ENCODE measurements around the gene CCDC158. TPM values are rescaled to one million over a fixed set of nuclear protein-coding genes. Genes with fewer than 3 reads are reported as not detected.
A peak's percentile ranks its signal among the peaks of the same experiment; 100 is the strongest.

Gene CCDC158
- total and polyA plus RNA-seq, 5 donors from 2014 or later, result not detected

- H3K27me3 ChIP-seq (ENCODE audit: control insufficient read depth, insufficient read depth, low read length), result no peaks in the 10 kb centered on the region
- H3K4me1 ChIP-seq (ENCODE audit: control insufficient read depth, insufficient read depth, low read length, poor library complexity, severe bottlenecking), result peaks cover 28% of the 10 kb centered on the region
- Mint-ChIP-seq H3K36me3 (no peaks in the 10 kb centered on the region), H3K27me3 (peaks cover 33% of the 10 kb centered on the region), H3K27ac (no peak overlapping the region), H3K4me1 (peaks cover 0 to 35% (median 15%) of the 10 kb centered on the region in 4 donors), H3K4me3 (peak overlapping the region in 3 of 4 donors; percentile 24 to 86 (median 75)), H3K9me3 (peaks cover 0 to 2% (median 0%) of the 10 kb centered on the region in 7 donors)
- H3K9me3 ChIP-seq (ENCODE audit: control insufficient read depth in 2 of 2, low read length in 2 of 2), result no peaks in the 10 kb centered on the region
- no peak overlapping the region for H3K27ac ChIP-seq (ENCODE audit: insufficient read depth, low read length, poor library complexity, severe bottlenecking)
- ATAC-seq (ENCODE audit: low read depth in 2 of 2) (no peak), DNase-seq (no peak)
- no peaks in the 10 kb centered on the region for H3K36me3 ChIP-seq (ENCODE audit: control insufficient read depth, insufficient read depth, low read length)
- H3K4me3 ChIP-seq (ENCODE audit: low read depth, low read length), result no peak overlapping the region
Observed at GRCh38 chr4:76307660-76308014, 113.3 kb downstream of the CCDC158 start.

- H3K36me3 ChIP-seq (ENCODE audit: control insufficient read depth, insufficient read depth, low read length), result no peaks in the 10 kb centered on the region
- no peaks in the 10 kb centered on the region for H3K27me3 ChIP-seq (ENCODE audit: control insufficient read depth, insufficient read depth, low read length)
- H3K4me1 ChIP-seq (ENCODE audit: control insufficient read depth, insufficient read depth, low read length, poor library complexity, severe bottlenecking), result peaks cover 28% of the 10 kb centered on the region
- Mint-ChIP-seq H3K27ac (no peak overlapping the region), H3K36me3 (no peaks in the 10 kb centered on the region), H3K4me1 (peaks cover 0 to 40% (median 15%) of the 10 kb centered on the region in 4 donors), H3K9me3 (peaks cover 0 to 2% (median 0%) of the 10 kb centered on the region in 7 donors), H3K4me3 (peak overlapping the region; percentile 75 to 86 (median 78)), H3K27me3 (peaks cover 32% of the 10 kb centered on the region)
- ATAC-seq (ENCODE audit: low read depth in 2 of 2) (no peak), DNase-seq (peak in 1 of 3 donors; percentile 18)
- no peak overlapping the region for H3K27ac ChIP-seq (ENCODE audit: insufficient read depth, low read length, poor library complexity, severe bottlenecking)
- peak overlapping the region; percentile 32 for H3K4me3 ChIP-seq (ENCODE audit: low read depth, low read length)
- no peaks in the 10 kb centered on the region for H3K9me3 ChIP-seq (ENCODE audit: control insufficient read depth in 2 of 2, low read length in 2 of 2)
Observed at GRCh38 chr4:76306882-76307659, 113.9 kb downstream of the CCDC158 start.

DNA sequence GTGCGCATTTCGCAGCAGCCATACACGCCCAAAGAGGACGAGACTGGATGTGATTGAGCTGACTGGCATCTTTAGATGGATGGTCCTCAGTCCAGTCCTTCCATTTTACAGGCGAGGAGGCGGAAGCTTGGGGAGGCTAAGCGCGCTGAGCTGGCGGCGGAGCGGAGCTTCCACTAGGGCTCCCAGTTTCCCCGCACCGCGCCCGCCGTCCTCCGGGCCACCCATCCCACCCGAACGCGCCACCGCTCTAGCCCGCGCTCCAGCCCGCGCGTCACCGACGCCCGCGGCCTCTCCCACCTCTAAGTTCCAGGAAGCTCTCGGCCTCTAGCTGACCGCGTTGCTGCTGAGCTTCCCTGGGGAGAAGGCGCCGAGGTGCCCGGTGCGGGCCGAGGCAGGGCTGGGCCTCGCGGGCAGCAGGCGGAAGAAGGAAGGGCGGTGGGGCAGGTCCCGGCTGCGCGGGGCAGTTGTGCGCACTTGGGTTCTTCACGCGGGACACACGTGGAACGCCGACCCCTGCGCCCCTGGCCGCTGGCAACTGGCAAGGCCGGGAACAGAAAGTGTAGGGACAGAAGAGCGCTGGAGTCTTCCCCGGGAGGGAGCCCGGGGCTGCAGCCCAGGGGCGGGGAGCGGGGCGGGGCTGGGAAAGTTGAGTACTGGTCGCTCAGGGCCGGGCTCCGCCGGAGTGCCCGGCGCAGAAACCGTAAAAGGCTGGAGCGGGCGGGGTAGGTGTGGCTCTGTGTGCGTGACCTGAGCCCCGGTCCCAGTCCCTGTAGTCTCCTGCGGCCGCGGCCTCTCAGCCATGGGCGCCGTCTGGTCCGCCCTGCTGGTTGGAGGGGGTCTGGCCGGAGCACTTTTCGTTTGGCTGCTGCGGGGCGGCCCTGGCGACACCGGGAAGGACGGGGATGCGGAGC is 114.7 kb downstream of the CCDC158 start, which contains the start of gene STBD1:
TSS of gene STBD1 (plus strand) at position 763 of the 911 bp plus-strand sequence. CDS start at position 800, 37 bp downstream.
- H3K9me3 ChIP-seq (ENCODE audit: control insufficient read depth in 2 of 2, low read length in 2 of 2), result no peaks in the 10 kb centered on the region
- H3K4me3 ChIP-seq (ENCODE audit: low read depth, low read length), result peak within 1 kb of the TSS; percentile 61
- H3K36me3 ChIP-seq (ENCODE audit: control insufficient read depth, insufficient read depth, low read length), result no peaks in the 10 kb centered on the region
- peak within 1 kb of the TSS; percentile 75 to 86 (median 82) for H3K4me3 Mint-ChIP-seq
- peak within 1 kb of the TSS in 2 of 3 donors; percentile 9 to 48 for H3K27ac Mint-ChIP-seq
- H3K27me3 ChIP-seq (ENCODE audit: control insufficient read depth, insufficient read depth, low read length), result no peaks in the 10 kb centered on the region
- DNase-seq (peak in 2 of 3 donors; percentile 2 to 34), ATAC-seq (ENCODE audit: low read depth in 2 of 2) (peak; percentile 11 to 32)
- H3K9me3 Mint-ChIP-seq, result peaks cover 0 to 2% (median 1%) of the 10 kb centered on the region in 7 donors
- H3K4me1 Mint-ChIP-seq, result peaks cover 8 to 44% (median 17%) of the 10 kb centered on the region in 4 donors
- H3K27me3 Mint-ChIP-seq, result peaks cover 28% of the 10 kb centered on the region
- no peak within 1 kb of the TSS for H3K27ac ChIP-seq (ENCODE audit: insufficient read depth, low read length, poor library complexity, severe bottlenecking)
- no peaks in the 10 kb centered on the region for H3K36me3 Mint-ChIP-seq
- peaks cover 32% of the 10 kb centered on the region for H3K4me1 ChIP-seq (ENCODE audit: control insufficient read depth, insufficient read depth, low read length, poor library complexity, severe bottlenecking)

- Histone ChIP-seq H3K4me1 (ENCODE audit: control insufficient read depth, insufficient read depth, low read length, poor library complexity, severe bottlenecking) (peaks cover 32% of the 10 kb centered on the region), H3K36me3 (ENCODE audit: control insufficient read depth, insufficient read depth, low read length) (no peaks in the 10 kb centered on the region), H3K9me3 (ENCODE audit: control insufficient read depth in 2 of 2, low read length in 2 of 2) (no peaks in the 10 kb centered on the region), H3K4me3 (ENCODE audit: low read depth, low read length) (peak overlapping the region; percentile 61), H3K27me3 (ENCODE audit: control insufficient read depth, insufficient read depth, low read length) (no peaks in the 10 kb centered on the region), H3K27ac (ENCODE audit: insufficient read depth, low read length, poor library complexity, severe bottlenecking) (no peak overlapping the region)
- peaks cover 23% of the 10 kb centered on the region for H3K27me3 Mint-ChIP-seq
- peak overlapping the region in 2 of 3 donors; percentile 48 to 72 for H3K27ac Mint-ChIP-seq
- peak overlapping the region; percentile 71 to 83 (median 78) for H3K4me3 Mint-ChIP-seq
- H3K4me1 Mint-ChIP-seq, result peaks cover 11 to 52% (median 22%) of the 10 kb centered on the region in 4 donors
- peaks cover 0 to 5% (median 1%) of the 10 kb centered on the region in 7 donors for H3K9me3 Mint-ChIP-seq
- no peaks in the 10 kb centered on the region for H3K36me3 Mint-ChIP-seq
- DNase-seq (peak in 1 of 3 donors; percentile 27), ATAC-seq (ENCODE audit: low read depth in 2 of 2) (no peak)
Observed at GRCh38 chr4:76305033-76305687, 115.8 kb downstream of the CCDC158 start.

- H3K9me3 ChIP-seq (ENCODE audit: control insufficient read depth in 2 of 2, low read length in 2 of 2), result peaks cover 5 to 7% of the 10 kb centered on the region in 2 experiments
- Mint-ChIP-seq H3K4me1 (peaks cover 11 to 43% (median 22%) of the 10 kb centered on the region in 4 donors), H3K36me3 (peaks cover 3% of the 10 kb centered on the region), H3K27me3 (peaks cover 14% of the 10 kb centered on the region), H3K27ac (no peak overlapping the region), H3K4me3 (no peak overlapping the region), H3K9me3 (peaks cover 1 to 10% (median 6%) of the 10 kb centered on the region in 7 donors)
- H3K36me3 ChIP-seq (ENCODE audit: control insufficient read depth, insufficient read depth, low read length), result no peaks in the 10 kb centered on the region
- ATAC-seq (ENCODE audit: low read depth in 2 of 2) (no peak), DNase-seq (no peak)
- no peak overlapping the region for H3K27ac ChIP-seq (ENCODE audit: insufficient read depth, low read length, poor library complexity, severe bottlenecking)
- no peak overlapping the region for H3K4me3 ChIP-seq (ENCODE audit: low read depth, low read length)
- H3K27me3 ChIP-seq (ENCODE audit: control insufficient read depth, insufficient read depth, low read length), result no peaks in the 10 kb centered on the region
- peaks cover 32% of the 10 kb centered on the region for H3K4me1 ChIP-seq (ENCODE audit: control insufficient read depth, insufficient read depth, low read length, poor library complexity, severe bottlenecking)
Observed at GRCh38 chr4:76302826-76303438, 118.0 kb downstream of the CCDC158 start.

DNA sequence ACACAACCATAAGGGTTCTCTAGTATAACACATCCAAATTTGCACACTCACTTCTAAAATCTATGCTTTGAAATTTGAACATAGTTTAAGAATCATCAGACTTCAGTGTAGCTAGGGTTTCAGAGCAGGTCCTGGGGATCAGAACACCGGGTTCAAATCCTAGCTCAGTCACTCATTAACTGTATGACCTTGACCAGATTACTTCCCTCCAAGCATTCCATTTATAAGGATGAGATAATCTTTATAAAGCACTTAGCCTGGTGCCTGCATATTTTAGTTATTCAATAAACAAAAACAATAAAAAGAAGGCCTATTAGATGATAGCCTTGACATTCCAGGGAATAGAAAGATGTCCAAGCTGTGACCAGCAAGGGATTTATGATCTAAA is 119.2 kb downstream of the CCDC158 start:
- Mint-ChIP-seq H3K36me3 (peaks cover 3% of the 10 kb centered on the region), H3K4me3 (no peak overlapping the region), H3K9me3 (peaks cover 1 to 20% (median 8%) of the 10 kb centered on the region in 7 donors), H3K27me3 (peaks cover 9% of the 10 kb centered on the region), H3K27ac (peak overlapping the region in 1 of 3 donors; percentile 15), H3K4me1 (peaks cover 11 to 39% (median 20%) of the 10 kb centered on the region in 4 donors)
- Histone ChIP-seq H3K27me3 (ENCODE audit: control insufficient read depth, insufficient read depth, low read length) (no peaks in the 10 kb centered on the region), H3K4me1 (ENCODE audit: control insufficient read depth, insufficient read depth, low read length, poor library complexity, severe bottlenecking) (peaks cover 26% of the 10 kb centered on the region), H3K4me3 (ENCODE audit: low read depth, low read length) (no peak overlapping the region), H3K27ac (ENCODE audit: insufficient read depth, low read length, poor library complexity, severe bottlenecking) (no peak overlapping the region), H3K36me3 (ENCODE audit: control insufficient read depth, insufficient read depth, low read length) (no peaks in the 10 kb centered on the region), H3K9me3 (ENCODE audit: control insufficient read depth in 2 of 2, low read length in 2 of 2) (peaks cover 10 to 14% of the 10 kb centered on the region in 2 experiments)
- DNase-seq (no peak), ATAC-seq (ENCODE audit: low read depth in 2 of 2) (no peak)
